ENCODE measurements around the gene SUPT6H. TPM values are rescaled to one million over a fixed set of nuclear protein-coding genes. Genes with fewer than 3 reads are reported as not detected.
A peak's percentile ranks its signal among the peaks of the same experiment; 100 is the strongest.

Gene SUPT6H
- total RNA-seq, 2 donors from 2014 or later = 40.1 to 47.1 TPM

GRCh38 chr17:28686296-28686695 lies 24.3 kb downstream of the SUPT6H start:
- H3K27me3 ChIP-seq = no peaks in the 10 kb centered on the region
- TF ChIP-seq CTCF (IDR thresholded peaks at IDR 0.05) = no peak
- intact Hi-C loops (cut with DNase I) = loop anchor here (10.0 kb wide), 1 partner anchor 69 kb away; no protein-coding TSS in a partner anchor
- no peak overlapping the region for H3K27ac ChIP-seq
- peaks cover 55% of the 10 kb centered on the region for H3K36me3 ChIP-seq
- H3K4me3 ChIP-seq = no peak overlapping the region
- no peaks in the 10 kb centered on the region for H3K4me1 ChIP-seq
- no peaks in the 10 kb centered on the region for H3K9me3 ChIP-seq
- no peak overlapping the region for H3K9ac ChIP-seq (ENCODE audit: low read depth in 2 of 2, low read length in 2 of 2)
- DNase-seq = no peak

- no peaks in the 10 kb centered on the region for H3K9me3 ChIP-seq
- peaks cover 34% of the 10 kb centered on the region for H3K36me3 ChIP-seq
- H3K4me3 ChIP-seq = no peak overlapping the region
- DNase-seq = no peak
- no peak overlapping the region for H3K9ac ChIP-seq (ENCODE audit: low read depth in 2 of 2, low read length in 2 of 2)
- no peaks in the 10 kb centered on the region for H3K27me3 ChIP-seq
- no peaks in the 10 kb centered on the region for H3K4me1 ChIP-seq
- no peak for TF ChIP-seq CTCF (IDR thresholded peaks at IDR 0.05)
- H3K27ac ChIP-seq = no peak overlapping the region
- intact Hi-C loops (cut with DNase I) = loop anchor here (10.0 kb wide), 1 partner anchor 66 kb away; no protein-coding TSS in a partner anchor
Measured at GRCh38 chr17:28688481-28688880, 26.5 kb downstream of the SUPT6H start.

- Histone ChIP-seq H3K27ac (no peak overlapping the region), H3K9ac (ENCODE audit: low read depth in 2 of 2, low read length in 2 of 2) (no peak overlapping the region), H3K4me3 (no peak overlapping the region), H3K4me1 (no peaks in the 10 kb centered on the region), H3K27me3 (no peaks in the 10 kb centered on the region), H3K36me3 (peaks cover 28% of the 10 kb centered on the region), H3K9me3 (no peaks in the 10 kb centered on the region)
- intact Hi-C loops (cut with DNase I) = loop anchor here (10.0 kb wide), 1 partner anchor 66 kb away; no protein-coding TSS in a partner anchor
- no peak for TF ChIP-seq CTCF (IDR thresholded peaks at IDR 0.05)
- no peak for DNase-seq
Measured at GRCh38 chr17:28689011-28689410, 27.0 kb downstream of the SUPT6H start.

- no peak overlapping the region for H3K27ac ChIP-seq
- H3K9ac ChIP-seq (ENCODE audit: low read depth in 2 of 2, low read length in 2 of 2) = no peak overlapping the region
- H3K27me3 ChIP-seq = no peaks in the 10 kb centered on the region
- no peak for TF ChIP-seq CTCF (IDR thresholded peaks at IDR 0.05)
- no peaks in the 10 kb centered on the region for H3K9me3 ChIP-seq
- H3K4me1 ChIP-seq = no peaks in the 10 kb centered on the region
- peaks cover 28% of the 10 kb centered on the region for H3K36me3 ChIP-seq
- no peak for DNase-seq
- no peak overlapping the region for H3K4me3 ChIP-seq
- intact Hi-C loops (cut with DNase I) = no loop called here
Measured at GRCh38 chr17:28693869-28694268, 31.9 kb downstream of the SUPT6H start.

- no peaks in the 10 kb centered on the region for H3K4me1 ChIP-seq
- peak overlapping the region; percentile 36 to 53 for H3K9ac ChIP-seq (ENCODE audit: low read depth in 2 of 2, low read length in 2 of 2)
- H3K27ac ChIP-seq = peak overlapping the region; percentile 59
- H3K27me3 ChIP-seq = no peaks in the 10 kb centered on the region
- H3K36me3 ChIP-seq = peaks cover 42% of the 10 kb centered on the region
- no peaks in the 10 kb centered on the region for H3K9me3 ChIP-seq
- TF ChIP-seq CTCF (IDR thresholded peaks at IDR 0.05) = no peak
- intact Hi-C loops (cut with DNase I) = no loop called here
- peak; percentile 91 for DNase-seq
- H3K4me3 ChIP-seq = no peak overlapping the region
Measured at GRCh38 chr17:28698253-28698941, 36.4 kb downstream of the SUPT6H start.
